HL-60/S4 treated with retinoic acid at 250 ng/mL for 4 days and 3 days (cell line): ENCODE measurements around the gene DNAJC27.
"Not testable (repeated sequence)": the region's sequence is repeated elsewhere in the genome, so short reads cannot be mapped to it uniquely, and the experiment has no call there.

Source experiments
- in situ Hi-C: fragments of 300-500 bp; cut with MboI; formaldehyde crosslinking; loops from 2 replicates; pipeline ENCODE4 v1.7.0; 2022; ENCODE audit warnings: low sequenced_read_pairs

The DNAJC27 gene

DNA sequence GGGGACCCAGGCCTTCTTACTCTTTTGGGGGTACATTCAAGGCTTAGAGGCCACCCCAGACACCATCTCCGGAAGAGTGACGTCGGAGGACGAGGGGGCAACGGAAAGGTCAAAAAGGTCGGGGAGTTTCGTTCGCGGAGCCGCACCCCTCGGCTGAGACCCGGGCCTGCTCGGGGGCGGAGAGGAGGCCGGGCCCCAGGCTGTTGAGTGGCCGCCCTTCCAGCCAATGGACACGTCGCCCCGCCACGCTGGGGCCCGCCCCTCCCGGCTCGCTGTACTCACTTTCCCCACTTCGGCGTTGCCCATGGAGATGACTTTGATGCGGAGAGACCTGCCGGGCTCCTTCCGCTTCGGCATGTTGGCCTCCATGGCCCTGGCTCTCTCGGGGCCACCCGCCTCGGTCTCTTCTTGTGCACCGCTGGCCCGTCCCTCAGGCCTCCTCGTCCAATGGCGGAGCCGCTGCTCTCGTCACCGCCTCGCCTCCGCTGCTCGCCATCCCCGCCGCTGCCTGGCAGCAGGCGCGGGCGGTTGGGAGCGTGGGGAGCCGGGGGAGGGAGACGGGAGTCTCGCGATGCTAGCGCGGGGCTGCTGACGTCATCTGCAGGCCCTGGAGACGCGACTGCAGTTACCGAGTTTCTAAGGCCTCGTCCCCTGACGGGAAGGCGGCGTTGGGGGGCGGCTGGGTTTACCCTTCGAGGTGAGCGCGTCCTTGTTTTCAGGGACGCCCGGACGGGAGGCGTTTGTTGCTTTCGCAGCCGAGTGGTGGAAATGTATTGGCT is at the start of gene DNAJC27:
Gene DNAJC27 (minus strand): TSS at position 420 of the 779 bp plus-strand sequence. CDS start 51 bp downstream, at position 369.
- in situ Hi-C loops = loop anchor here (25.0 kb wide), 1 partner anchor 559 kb away; no protein-coding TSS in a partner anchor

DNA sequence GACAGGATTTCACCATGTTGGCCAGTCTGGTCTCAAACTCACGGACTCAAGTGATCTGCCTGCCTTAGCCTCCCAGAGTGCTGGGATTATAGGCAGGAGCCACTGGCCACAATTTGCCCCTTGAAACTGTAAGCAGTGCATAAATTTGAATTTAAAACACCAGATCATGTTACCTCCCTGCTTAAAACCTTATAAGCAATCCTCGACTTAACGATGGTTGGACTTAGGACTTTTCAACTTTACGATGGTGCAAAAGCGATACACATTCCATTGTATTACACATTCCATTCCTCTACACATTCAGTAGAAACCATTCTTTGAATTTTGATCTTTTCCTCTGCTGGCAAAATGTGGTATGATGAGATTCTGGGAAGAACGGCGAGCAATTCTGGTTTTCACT is 46.9 kb upstream of the DNAJC27 start:
- in situ Hi-C loops = no loop called here

DNA sequence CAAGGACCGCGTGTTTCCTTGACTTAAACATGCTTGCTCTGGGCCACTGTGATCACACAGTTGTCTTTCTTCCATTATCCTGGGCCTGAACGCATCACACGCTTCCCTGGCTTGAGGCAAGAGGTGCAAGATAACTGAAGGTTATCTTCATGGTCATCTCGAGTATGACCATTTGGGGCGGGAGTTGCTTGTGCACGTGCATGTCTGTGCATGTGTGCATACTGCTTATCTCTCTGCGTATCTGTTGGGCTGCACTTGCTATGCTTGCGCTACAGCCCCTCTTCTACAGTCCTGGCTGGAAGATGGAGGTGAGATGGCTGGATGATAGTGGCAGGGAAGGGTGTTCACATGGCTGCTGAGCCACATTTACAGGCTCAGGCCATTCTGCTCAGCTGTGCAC is 42.9 kb upstream of the DNAJC27 start:
- in situ Hi-C loops = no loop called here

DNA sequence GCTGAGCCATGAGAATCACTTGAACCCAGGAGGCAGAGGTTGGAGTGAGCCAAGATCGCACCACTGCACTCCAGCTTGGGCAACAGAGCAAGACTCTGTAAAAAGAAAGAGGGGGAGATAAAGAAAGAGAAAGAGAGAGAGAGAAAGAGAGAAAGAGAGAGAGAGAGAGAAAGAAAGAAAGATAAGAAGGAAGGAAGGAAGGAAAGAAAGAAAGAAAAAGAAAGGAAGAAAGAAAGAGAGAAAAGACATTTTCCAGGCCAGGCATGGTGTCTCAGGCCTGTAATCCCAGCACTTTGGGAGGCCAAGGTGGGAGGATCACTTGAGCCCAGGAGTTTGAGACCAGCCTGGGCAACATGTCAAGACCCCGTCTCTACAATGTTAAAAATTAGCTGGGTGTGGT is 39.6 kb upstream of the DNAJC27 start:
- in situ Hi-C loops = not testable (repeated sequence)

DNA sequence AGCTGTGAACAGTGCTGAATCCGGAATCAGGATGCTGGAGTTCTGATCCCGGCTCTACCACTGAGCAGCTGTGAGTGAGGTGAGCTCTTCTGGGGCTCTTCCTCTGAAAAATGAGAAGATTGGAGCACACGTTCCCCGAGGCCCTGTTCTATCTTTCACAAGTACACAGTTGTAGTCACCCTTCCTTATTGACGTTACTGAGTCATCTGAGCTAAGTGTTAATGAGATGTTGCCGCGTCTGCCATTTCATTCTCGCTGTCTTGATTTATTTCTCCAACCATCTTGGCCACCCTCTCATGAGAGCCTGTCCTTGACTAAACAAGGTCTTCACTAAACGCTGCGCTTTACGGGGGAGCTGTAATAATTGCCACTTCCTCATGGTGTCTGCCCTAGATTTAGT is 38.2 kb upstream of the DNAJC27 start:
- in situ Hi-C loops = no loop called here

DNA sequence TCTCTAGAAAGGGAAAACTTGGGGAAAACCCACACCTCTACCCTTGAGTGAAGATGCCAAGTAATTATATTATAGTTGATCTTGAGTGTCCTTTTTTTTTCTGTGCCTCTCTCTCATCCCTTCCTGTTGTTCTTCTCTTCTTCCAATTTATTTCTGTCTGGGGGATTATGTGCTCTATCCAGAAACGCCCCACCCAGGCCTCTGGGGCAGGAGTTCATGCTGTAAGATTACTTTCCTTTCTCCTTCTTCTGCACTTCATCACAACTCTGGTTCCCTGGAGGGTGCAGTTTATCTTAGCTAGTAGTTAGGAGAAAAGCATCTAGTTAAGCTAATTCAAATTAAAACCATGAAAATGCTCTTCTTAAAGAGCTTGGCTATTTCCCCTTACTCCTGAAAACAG is 30.3 kb upstream of the DNAJC27 start:
- in situ Hi-C loops = no loop called here

DNA sequence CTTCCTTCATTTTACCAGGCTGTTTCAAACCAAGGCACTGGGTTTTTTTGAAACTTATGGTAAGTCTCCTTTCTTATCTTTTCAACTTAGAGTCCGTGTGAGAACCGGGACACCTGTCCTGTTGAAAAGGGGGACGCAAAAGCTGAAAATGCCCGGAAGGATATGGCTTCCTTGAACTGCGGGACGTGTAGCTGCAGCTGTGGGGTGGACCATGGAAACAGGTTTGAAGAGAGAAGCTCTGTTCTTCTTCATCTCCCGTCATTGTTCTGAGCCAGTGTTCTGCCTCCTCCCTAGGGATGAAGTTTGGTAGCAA is 29.5 kb upstream of the DNAJC27 start:
- in situ Hi-C loops = no loop called here

DNA sequence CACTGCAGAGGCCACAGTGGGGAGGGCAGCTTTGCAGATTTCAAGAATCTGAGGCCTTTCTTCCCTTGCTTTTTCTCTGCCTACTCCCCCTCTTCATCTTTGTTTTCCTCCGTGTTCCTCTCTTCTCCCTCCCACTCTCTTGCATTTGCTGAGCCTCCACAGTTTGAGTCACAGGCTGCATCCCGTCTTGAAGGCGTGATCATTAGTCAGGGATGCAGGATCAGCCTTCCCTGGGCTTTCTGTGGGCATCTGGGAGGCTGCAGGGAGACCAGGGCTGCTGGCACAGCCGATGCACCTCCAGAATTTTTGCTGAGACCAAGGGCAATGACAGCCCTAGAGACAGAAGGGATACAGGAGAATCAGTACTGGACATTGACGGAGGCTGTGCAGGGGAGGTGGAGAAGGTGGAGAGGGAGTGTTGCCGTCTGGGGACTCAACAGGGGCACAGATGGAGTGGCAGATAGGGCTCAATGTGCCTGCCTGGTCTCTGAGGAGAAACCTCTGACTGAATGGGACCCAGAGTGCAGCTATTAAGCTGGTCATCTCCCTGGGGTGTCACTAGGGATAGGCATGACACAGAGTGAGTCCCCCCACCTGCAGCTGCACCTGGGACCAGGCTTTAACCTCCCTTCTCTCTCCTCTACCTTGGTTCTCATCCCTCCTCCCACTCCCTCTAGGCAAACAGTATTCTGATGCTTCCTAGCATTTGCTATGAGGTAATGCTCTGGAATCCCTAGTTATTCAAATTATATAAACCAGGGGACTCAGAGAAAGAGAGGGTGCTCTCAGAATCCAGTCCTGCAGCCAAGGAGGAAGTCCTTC is 29.0 kb upstream of the DNAJC27 start:
- in situ Hi-C loops = no loop called here

DNA sequence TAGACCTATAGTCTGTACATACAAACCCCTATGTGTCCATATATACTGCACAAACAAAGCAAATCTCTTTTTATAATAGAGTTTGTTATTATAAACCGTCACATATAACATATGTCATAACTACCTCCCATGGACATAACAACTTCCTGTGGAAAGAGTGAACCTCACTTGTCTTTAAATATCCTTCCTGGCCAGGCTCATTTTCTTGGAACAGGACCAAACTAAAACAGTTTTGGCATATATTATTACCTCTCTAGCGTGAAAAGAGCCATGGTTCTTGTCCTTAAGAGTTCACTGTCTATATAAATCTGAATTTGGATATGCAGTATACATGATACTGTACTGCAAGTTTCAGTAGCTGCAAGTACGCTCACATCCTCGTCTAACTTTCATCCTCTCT is 28.3 kb upstream of the DNAJC27 start:
- in situ Hi-C loops = no loop called here

DNA sequence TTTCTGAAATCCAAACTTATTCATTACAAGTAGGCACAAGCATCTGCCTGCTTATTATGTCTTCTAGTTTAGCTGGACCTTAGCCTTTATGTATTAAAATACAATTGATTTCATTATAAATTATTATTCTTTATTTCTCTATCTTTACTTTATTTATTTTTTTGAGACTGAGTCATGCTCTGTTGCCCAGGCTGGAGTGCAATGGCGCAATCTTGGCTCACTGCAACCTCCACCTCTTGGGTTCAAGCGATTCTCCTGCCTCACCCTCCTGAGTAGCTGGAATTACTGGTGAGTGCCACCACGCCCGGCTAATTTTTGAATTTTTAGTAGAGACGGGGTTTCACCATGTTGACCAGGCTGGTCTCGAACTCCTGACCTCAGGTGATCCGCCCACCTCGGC is 27.3 kb upstream of the DNAJC27 start:
- in situ Hi-C loops = not testable (repeated sequence)

DNA sequence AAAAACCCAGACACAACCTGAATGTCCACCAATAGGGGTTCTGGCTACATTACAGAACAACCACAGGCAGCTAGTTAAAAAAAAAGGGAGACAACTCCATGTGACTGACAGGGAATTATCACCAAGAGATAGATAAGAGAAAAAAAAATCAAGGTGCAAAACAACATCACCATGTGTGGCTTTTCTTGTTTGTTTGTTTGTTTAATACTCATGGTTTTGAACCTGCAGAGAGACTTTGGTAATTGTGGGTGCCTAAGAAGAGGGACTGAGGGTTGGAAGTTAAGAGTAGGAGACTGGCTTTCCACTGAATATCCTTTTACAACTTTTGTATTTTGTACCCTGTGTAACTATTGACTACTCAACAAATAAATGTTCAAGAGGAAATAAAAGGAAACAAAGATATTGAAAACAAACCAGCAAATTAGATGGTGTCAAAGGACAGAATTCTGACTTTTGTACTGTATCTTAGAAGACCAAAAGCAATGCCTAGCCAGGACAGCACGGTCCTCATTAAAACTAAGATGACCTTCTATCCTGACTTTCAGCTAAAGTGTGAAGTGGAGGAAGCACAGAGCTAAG is 22.5 kb upstream of the DNAJC27 start:
- in situ Hi-C loops = no loop called here

DNA sequence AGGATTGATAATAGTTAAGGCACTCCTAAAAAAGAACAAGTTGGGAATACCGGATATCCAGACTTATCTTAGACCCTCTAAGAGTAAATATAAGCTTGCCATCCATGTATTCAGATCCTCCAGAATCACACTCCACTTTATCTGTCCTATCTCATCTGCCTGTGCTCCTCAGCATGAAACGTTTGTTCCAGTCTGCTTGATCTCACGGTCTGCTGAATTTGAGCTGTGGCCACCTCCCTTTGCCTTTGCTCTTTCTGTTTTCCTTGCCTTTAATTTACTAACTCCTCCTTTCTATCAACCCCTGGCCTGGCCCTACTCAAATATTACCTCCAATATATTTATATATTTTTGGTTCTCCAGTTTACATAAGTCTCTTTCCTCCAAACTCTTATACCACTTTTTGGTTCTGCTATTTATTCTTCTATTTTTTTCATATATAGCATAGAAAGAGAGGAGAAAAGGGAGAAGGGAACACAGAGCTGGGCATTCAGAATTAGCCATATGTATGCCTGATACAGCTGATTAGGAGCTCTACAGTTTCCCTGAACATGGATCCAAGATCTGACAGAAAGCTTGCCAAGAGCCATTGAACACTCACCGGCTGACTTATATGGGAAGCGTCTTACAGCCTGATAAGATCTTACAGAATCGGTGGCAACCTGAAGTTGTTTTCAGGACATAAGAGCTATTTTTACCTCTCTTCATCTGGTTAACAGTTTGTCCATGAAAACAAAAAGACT is 21.8 kb upstream of the DNAJC27 start:
- in situ Hi-C loops = no loop called here

DNA sequence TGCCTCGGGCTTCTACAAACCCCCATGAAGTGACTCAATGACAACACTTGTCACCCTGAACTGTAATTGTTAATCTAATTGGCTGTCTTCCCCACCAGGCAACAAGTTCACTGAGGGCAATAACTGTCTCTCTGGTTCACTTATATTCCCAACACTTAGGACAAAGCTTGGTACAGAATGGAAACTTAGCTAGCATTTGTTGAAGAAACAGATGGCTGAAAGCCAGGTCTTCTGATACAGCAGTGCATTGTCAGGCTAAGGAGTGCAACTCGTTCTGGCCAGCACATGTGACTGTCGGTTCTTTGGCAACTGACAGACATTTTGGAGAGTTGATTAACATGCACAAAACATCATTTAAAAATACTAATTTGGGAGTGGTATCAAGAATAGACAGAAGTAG is 14.6 kb upstream of the DNAJC27 start:
- in situ Hi-C loops = loop anchor here (10.0 kb wide), 1 partner anchor 148 kb away; no protein-coding TSS in a partner anchor

DNA sequence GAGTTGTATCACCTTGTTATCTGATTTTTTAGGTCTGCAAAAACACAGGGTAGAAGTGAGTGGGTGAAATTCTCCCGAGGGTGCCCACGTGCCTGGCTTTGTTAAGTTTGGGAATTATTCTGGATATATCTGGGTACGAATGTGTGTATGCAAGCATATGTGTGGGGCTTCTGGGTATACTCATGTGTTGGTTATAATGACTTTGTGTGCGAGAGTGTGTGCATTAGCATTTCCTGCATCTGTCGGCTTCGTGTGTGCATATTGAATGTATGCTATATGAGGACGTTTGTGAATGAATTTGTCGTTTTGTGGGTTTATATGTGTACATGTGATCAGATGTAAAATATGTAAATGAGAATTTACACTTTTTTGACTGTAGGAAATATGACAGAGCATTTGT is 13.8 kb upstream of the DNAJC27 start:
- in situ Hi-C loops = loop anchor here (10.0 kb wide), 1 partner anchor 149 kb away; no protein-coding TSS in a partner anchor

DNA sequence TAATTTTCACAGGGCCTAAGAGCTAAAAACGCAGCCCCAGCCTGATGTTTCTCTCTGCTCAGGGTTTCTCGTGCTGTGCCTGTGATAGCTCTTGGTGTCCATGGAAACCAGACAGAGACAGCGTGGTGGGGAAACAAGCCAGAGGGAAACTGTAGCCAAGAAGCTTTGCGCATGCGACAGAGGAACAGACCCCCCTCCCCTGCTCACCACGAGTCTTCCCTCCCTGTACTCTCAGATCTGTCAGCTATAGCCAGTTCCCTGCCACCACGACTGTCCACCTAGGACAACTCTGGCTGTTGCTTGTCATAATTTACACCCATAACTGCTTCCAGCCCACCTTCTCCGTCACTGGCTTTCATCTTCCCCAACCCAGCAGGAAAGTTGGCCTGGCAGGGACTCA is 13.2 kb upstream of the DNAJC27 start:
- in situ Hi-C loops = loop anchor here (10.0 kb wide), 1 partner anchor 150 kb away; no protein-coding TSS in a partner anchor

DNA sequence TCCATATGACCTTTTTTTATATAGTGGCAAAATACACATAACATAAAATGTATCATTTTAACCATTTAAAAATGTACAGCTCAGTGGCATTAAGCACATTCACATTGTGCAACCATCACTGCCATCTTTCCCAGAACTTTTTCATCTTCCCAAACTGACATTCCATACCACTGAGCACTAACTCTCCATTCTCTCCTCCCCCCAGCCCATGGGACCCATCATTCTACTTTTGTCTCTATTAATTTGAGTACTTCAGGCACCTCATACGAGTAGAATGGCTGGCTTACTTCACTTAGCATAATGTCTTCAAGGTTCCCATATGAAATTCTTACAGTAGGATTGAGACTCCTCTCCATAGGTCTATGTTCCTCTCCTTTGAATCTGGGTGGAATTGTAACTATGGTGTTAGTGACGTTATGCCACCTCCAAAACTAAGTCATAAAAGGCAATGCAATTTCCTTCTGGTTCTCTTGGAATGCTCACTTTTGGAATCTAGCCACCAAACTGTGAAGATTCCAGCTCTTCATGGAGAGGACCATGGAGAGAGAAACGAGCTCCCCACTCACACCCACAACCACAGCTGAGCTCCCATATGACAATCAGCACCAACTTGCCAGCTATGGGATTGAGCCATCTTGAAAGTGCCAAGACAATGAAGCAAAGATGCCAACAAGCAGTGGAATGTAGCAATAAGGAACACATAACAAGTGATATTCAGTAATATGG is 9.8 kb upstream of the DNAJC27 start:
- in situ Hi-C loops = loop anchor here (10.0 kb wide), 1 partner anchor 153 kb away; no protein-coding TSS in a partner anchor

DNA sequence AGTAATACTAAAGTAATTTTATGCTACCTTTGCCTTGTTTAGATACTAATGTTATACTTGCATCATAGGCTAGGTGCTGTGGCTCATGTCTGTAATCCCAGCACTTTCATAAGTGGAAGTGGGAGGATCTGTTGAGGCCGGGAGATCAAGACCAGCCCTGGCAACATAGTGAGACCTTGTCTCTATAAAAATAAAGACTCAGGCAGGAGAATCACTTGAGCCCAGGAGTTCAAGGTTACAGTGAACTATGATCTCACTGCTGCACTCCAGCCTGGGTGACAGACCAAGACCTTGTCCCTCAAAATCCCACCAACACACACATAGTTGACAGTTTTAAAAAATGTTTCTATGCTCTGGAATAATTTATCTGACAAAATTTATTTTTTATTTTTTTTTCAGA is 6.9 kb upstream of the DNAJC27 start:
- in situ Hi-C loops = no loop called here

DNA sequence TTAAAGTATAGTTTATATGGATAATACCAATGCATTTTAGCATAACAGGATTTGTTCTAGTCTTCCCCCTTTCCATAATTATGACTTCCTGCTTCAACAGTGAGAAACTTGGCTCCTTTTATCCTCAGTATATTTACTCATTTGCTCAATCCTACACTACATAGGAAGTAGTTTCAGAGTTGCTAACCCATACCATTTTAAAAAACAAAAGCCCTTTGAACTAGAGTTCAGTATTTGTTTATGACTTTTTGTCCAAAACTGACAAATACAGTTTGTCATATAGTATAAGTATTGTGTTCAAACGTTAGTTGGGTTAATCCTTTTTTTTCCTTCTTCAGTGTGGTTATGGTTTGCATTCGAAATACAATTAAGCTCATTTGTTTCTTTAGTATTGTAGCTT is 5.9 kb upstream of the DNAJC27 start:
- in situ Hi-C loops = no loop called here

DNA sequence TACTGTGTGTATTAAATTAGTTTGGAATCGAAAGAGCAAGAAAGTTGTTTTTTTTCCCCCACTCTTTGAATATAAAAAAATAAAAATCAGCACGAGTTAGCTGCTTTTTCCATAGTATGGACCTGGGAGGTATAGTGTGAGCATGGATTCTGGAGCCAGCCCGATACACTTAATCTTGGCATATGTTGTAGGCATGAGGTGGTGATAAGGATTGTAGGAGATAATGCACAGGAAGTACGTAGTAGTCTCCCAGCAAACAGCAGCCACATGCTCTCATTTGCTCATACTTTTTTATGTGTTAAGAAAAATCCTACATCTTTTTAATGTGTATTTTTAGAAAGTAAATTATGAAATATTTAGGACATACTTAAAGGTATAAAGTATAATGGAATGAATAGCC is 2.1 kb upstream of the DNAJC27 start:
- in situ Hi-C loops = loop anchor here (25.0 kb wide), 1 partner anchor 562 kb away; no protein-coding TSS in a partner anchor

DNA sequence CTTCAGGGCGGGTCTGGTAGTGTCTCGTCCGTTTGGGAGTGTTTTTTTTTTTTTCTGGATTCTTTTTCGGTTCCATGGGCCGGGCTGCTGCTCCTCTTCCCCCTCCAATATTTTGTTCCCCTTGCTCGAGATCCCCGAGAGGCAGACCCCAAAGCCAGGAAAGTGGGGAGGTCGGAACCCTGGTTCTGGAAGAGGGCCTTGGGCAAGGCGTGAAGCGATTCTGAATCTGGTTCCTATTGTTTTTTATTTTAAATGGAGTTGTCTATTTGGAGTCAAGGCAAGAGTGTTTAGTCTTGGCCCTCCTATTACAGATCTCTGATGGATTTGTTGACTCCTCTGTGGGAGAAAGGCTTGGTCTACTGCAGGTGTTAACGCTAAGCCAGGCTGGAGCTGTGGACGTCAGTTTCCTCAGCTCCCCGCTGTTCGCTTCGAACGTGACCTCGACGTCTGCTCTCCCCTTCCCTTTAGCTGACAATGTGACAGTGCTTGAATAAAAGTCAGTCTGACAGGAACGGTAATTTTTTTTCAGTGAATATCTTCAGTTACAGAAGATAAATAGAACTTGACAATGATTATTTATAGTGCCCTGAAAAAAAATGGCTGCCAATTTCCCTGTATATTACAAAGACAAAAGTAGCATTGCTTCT is 683 bp upstream of the DNAJC27 start:
- in situ Hi-C loops = loop anchor here (25.0 kb wide), 1 partner anchor 560 kb away; no protein-coding TSS in a partner anchor
